Karpas-422 (cell line): Measurements from ENCODE around the gene CWC15. TPM values are rescaled to one million over a fixed set of nuclear protein-coding genes. Genes with fewer than 3 reads are reported as not detected.
A peak's percentile ranks its signal among the peaks of the same experiment; 100 is the strongest.
"Not testable (repeated sequence)": the region's sequence is repeated elsewhere in the genome, so short reads cannot be mapped to it uniquely, and the experiment has no call there.

ENCODE experiments used
- DNase-seq: peaks from one replicate; pipeline ENCODE4 v3.0.0-alpha.2; 2015
- H2AFZ ChIP-seq: fragments of 200-600 bp; sonication (generic); 2 replicates; pipeline ENCODE4 v1.6.1; 2014; ENCODE audit warnings: antibody characterized with exemption, low read length, mixed read lengths
- H3K27ac ChIP-seq: fragments of 200-600 bp; sonication (generic); 2 replicates; pipeline ENCODE4 v1.5.1; 2014; ENCODE audit warnings: mild to moderate bottlenecking, low read length, moderate library complexity
- H3K27me3 ChIP-seq: fragments of 200-600 bp; sonication (generic); 2 replicates; pipeline ENCODE4 v1.6.1; 2014; ENCODE audit warnings: low read length, mixed read lengths
- H3K36me3 ChIP-seq: fragments of 200-600 bp; sonication (generic); 2 replicates; pipeline ENCODE4 v1.6.1; 2014; ENCODE audit warnings: low read length, mixed read lengths; ENCODE audit not compliant: insufficient read depth
- H3K4me1 ChIP-seq: fragments of 200-600 bp; sonication (generic); 2 replicates; pipeline ENCODE4 v1.6.1; 2014; ENCODE audit warnings: mild to moderate bottlenecking, low read length, mixed read lengths
- H3K4me2 ChIP-seq: fragments of 200-600 bp; sonication (generic); 2 replicates; pipeline ENCODE4 v1.6.1; 2014; ENCODE audit warnings: low read length, low read depth, mild to moderate bottlenecking; ENCODE audit not compliant: poor library complexity, severe bottlenecking
- H3K4me3 ChIP-seq: fragments of 200-600 bp; sonication (generic); 2 replicates; pipeline ENCODE4 v1.5.1; 2014; ENCODE audit warnings: mild to moderate bottlenecking, antibody characterized with exemption, low read length, mixed read lengths
- H3K79me2 ChIP-seq: fragments of 200-600 bp; sonication (generic); 2 replicates; pipeline ENCODE4 v1.6.1; 2014; ENCODE audit warnings: mild to moderate bottlenecking, low read length, mixed read lengths
- H3K9ac ChIP-seq: fragments of 200-600 bp; sonication (generic); 2 replicates; pipeline ENCODE4 v1.6.0; 2014; ENCODE audit warnings: low read length
- H3K9me2 ChIP-seq: fragments of 200-600 bp; sonication (generic), shearing (Covaris generic); replicated peaks from 2 replicates; pipeline ENCODE4 v1.6.0; 2014; ENCODE audit warnings: mild to moderate bottlenecking, low read length, moderate library complexity; ENCODE audit not compliant: insufficient read depth
- H3K9me3 ChIP-seq: fragments of 300-700, 200-600 bp; sonication (generic); 2 replicates; pipeline ENCODE4 v1.6.1; 2014; ENCODE audit warnings: low read length, mixed read lengths
- H4K20me1 ChIP-seq: fragments of 200-600 bp; sonication (generic); 2 replicates; pipeline ENCODE4 v1.6.1; 2014; ENCODE audit warnings: mild to moderate bottlenecking, antibody characterized with exemption, low read length, low read depth; ENCODE audit not compliant: insufficient read depth
- total RNA-seq: library from RNA; depleted of rRNA; stranded (reverse); fragments of >200 nt; shearing (Covaris generic); gene quantifications from 2 replicates; pipeline ENCODE4 v1.2.3, GENCODE V29; 2014; ENCODE audit warnings: low replicate concordance; rRNA removed

The CWC15 gene
- total RNA-seq, 1 experiment from 2014 or later = 117 TPM

- Histone ChIP-seq H3K36me3 (no peaks in the 10 kb centered on the region), H3K9ac (no peak overlapping the region), H3K4me2 (no peak overlapping the region), H3K4me3 (no peak overlapping the region), H3K79me2 (no peaks in the 10 kb centered on the region), H3K27me3 (no peaks in the 10 kb centered on the region), H3K9me2 (no peaks in the 10 kb centered on the region), H4K20me1 (no peaks in the 10 kb centered on the region), H3K4me1 (0 out of 2 replicates have a peak, but pooled peaks cover 3% of the 10 kb centered on the region), H2AFZ (no peak overlapping the region), H3K27ac (no peak overlapping the region), H3K9me3 (no peaks in the 10 kb centered on the region)
- peak; percentile 63 for DNase-seq
Observed at GRCh38 chr11:94922321-94923003, 50.9 kb downstream of the CWC15 start.

- Histone ChIP-seq H3K79me2 (no peaks in the 10 kb centered on the region), H3K4me1 (0 out of 2 replicates have a peak, but pooled peaks cover 3% of the 10 kb centered on the region), H3K4me3 (no peak overlapping the region), H4K20me1 (no peaks in the 10 kb centered on the region), H3K36me3 (no peaks in the 10 kb centered on the region), H3K4me2 (no peak overlapping the region), H3K9me2 (no peaks in the 10 kb centered on the region), H3K9ac (no peak overlapping the region), H3K27me3 (no peaks in the 10 kb centered on the region), H2AFZ (no peak overlapping the region), H3K27ac (no peak overlapping the region), H3K9me3 (no peaks in the 10 kb centered on the region)
- DNase-seq = no peak
Observed at GRCh38 chr11:94920311-94920710, 53.0 kb downstream of the CWC15 start.

- not testable (repeated sequence) for H4K20me1 ChIP-seq, H3K4me1 ChIP-seq, H3K4me2 ChIP-seq, H3K36me3 ChIP-seq, H3K79me2 ChIP-seq, H3K9me2 ChIP-seq, H3K27ac ChIP-seq, H2AFZ ChIP-seq, H3K4me3 ChIP-seq, H3K27me3 ChIP-seq, H3K9me3 ChIP-seq, H3K9ac ChIP-seq, DNase-seq
Observed at GRCh38 chr11:94913718-94914394, 59.5 kb downstream of the CWC15 start.

- no peaks in the 10 kb centered on the region for H3K9me2 ChIP-seq
- DNase-seq = no peak
Observed at GRCh38 chr11:94912806-94913205, 60.5 kb downstream of the CWC15 start.

More at GRCh38 chr11:94912806-94913205, 60.5 kb downstream of the CWC15 start:
- Histone ChIP-seq H3K4me1 (no peaks in the 10 kb centered on the region), H3K9me3 (no peaks in the 10 kb centered on the region), H3K9ac (no peak overlapping the region), H2AFZ (no peak overlapping the region), H3K27ac (no peak overlapping the region), H3K27me3 (0 out of 2 replicates have a peak, but pooled peaks cover 3% of the 10 kb centered on the region), H3K36me3 (no peaks in the 10 kb centered on the region), H3K79me2 (no peaks in the 10 kb centered on the region), H3K4me3 (no peak overlapping the region), H4K20me1 (no peaks in the 10 kb centered on the region), H3K4me2 (no peak overlapping the region)

Other genes starting within 250 kb of the CWC15 start
- 0.04 TPM in 2 replicates for gene AMOTL1, start 205.2 kb downstream of the CWC15 start, total RNA-seq
- gene KDM4D, start 153 bp upstream of the CWC15 start, total RNA-seq = 1.9 and 3.6 TPM in 2 replicates
- gene KDM4E, start 51.7 kb upstream of the CWC15 start, total RNA-seq = not detected in 2 replicates
- gene KDM4F, start 75.9 kb upstream of the CWC15 start, total RNA-seq = not detected in 2 replicates
- 50.0 and 111 TPM in 2 replicates for gene SRSF8, start 93.4 kb upstream of the CWC15 start, total RNA-seq
- 11.0 and 12.8 TPM in 2 replicates for gene ENDOD1, start 116.3 kb upstream of the CWC15 start, total RNA-seq